ENCODE measurements around the gene HOXC12.

DNA sequence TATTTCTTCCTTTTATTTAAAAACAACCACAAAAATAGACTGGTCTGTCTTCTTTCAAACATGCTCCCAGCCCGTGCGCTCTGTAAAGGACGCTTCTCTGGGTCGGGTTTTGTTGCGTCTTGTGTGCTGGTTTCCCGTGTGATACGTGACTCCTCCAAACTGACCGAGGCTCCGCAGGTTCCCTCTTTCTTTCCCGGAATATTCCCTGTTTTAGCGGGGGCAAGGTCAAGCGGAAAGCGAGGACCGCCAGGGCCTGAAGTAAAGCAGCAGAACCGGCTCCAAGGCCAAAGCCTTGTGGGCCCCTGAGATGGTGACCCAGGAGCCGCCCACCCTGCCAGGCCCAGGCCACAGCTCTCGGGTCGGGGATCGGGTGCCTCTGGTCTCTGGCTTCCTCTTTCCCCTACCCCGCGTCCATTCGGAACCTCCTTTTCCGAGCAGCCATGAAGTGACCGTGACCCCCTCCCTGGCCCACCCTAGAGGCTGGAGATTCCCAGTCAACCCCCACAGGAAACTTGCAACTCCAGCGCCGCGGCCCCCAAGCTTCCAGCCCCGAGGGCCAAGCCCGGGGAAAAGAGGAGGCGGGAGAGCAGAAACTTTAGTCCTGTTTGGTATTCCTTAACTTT is 29.4 kb downstream of the HOXC12 start:
- TF ChIP-seq, protein P1, sequence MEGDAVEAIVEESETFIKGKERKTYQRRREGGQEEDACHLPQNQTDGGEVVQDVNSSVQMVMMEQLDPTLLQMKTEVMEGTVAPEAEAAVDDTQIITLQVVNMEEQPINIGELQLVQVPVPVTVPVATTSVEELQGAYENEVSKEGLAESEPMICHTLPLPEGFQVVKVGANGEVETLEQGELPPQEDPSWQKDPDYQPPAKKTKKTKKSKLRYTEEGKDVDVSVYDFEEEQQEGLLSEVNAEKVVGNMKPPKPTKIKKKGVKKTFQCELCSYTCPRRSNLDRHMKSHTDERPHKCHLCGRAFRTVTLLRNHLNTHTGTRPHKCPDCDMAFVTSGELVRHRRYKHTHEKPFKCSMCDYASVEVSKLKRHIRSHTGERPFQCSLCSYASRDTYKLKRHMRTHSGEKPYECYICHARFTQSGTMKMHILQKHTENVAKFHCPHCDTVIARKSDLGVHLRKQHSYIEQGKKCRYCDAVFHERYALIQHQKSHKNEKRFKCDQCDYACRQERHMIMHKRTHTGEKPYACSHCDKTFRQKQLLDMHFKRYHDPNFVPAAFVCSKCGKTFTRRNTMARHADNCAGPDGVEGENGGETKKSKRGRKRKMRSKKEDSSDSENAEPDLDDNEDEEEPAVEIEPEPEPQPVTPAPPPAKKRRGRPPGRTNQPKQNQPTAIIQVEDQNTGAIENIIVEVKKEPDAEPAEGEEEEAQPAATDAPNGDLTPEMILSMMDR (IDR thresholded peaks at IDR 0.05; ENCODE audit: low read length), result no peak
- TF ChIP-seq EZH2 (IDR thresholded peaks at IDR 0.05; ENCODE audit: borderline replicate concordance, low read length), result no peak

Data from OCI-LY1 (cell line).